Fibroblast of villous mesenchyme (primary cell): Measurements from ENCODE around the gene TMPRSS7. TPM values are rescaled to one million over a fixed set of nuclear protein-coding genes. Genes with fewer than 3 reads are reported as not detected.

ENCODE experiments used
- DNase-seq: peaks from one replicate; pipeline ENCODE4 v3.0.0-alpha.2; 2010; ENCODE audit warnings: low read depth
- H3K4me3 ChIP-seq: 2 replicates; pipeline ENCODE4 v1.5.1; 2011; ENCODE audit warnings: low read depth, mild to moderate bottlenecking, low read length
- CTCF ChIP-seq: IDR thresholded peaks from 2 replicates; pipeline ENCODE4 v1.5.1; 2012; ENCODE audit warnings: low read depth, mild to moderate bottlenecking, low read length; ENCODE audit not compliant: insufficient read depth
- total RNA-seq: library from RNA; depleted of rRNA; stranded (reverse); fragments of >200 nt; gene quantifications from 2 replicates; pipeline ENCODE4 v1.2.3, GENCODE V29; 2012

Gene TMPRSS7
- total RNA-seq, 1 donor, result not detected

- no peak for TF ChIP-seq CTCF
- no peak overlapping the region for H3K4me3 ChIP-seq
- no peak for DNase-seq
These were observed 53.2 kb downstream of the TMPRSS7 start for GRCh38 chr3:112087746-112088145.

- no peak for TF ChIP-seq CTCF
These were observed 54.4 kb downstream of the TMPRSS7 start for GRCh38 chr3:112088944-112089343.

GRCh38 chr3:112089956-112090886 lies 55.7 kb downstream of the TMPRSS7 start:
- DNase-seq, result peak; percentile 49
- TF ChIP-seq CTCF, result no peak
- H3K4me3 ChIP-seq, result no peak overlapping the region

More at GRCh38 chr3:112088944-112089343, 54.4 kb downstream of the TMPRSS7 start:
- no peak overlapping the region for H3K4me3 ChIP-seq
- no peak for DNase-seq

GRCh38 chr3:112090887-112091586 lies 56.5 kb downstream of the TMPRSS7 start:
- no peak overlapping the region for H3K4me3 ChIP-seq
- DNase-seq, result peak; percentile 8
- TF ChIP-seq CTCF, result no peak

- no peak for TF ChIP-seq CTCF
- H3K4me3 ChIP-seq, result no peak overlapping the region
- DNase-seq, result peak; percentile 38
These were observed 58.1 kb downstream of the TMPRSS7 start for GRCh38 chr3:112092496-112093179.

GRCh38 chr3:112093180-112093522 lies 58.6 kb downstream of the TMPRSS7 start:
- H3K4me3 ChIP-seq, result no peak overlapping the region
- peak; percentile 22 for DNase-seq
- TF ChIP-seq CTCF, result no peak
